WTC11 (cell line): ENCODE results near the gene MACROD2. TPM values are rescaled to one million over a fixed set of nuclear protein-coding genes. Genes with fewer than 3 reads are reported as not detected.

ENCODE experiments used
- ATAC-seq: fragments of 200-7000 bp; cut with Tn5 transposase; 2 replicates; pipeline ENCODE4 v1.10.0; 2021; ENCODE audit warnings: mild to moderate bottlenecking, moderate library complexity
- CTCF ChIA-PET: fragments of 300-600 bp; sonication (Branson Sonifier 250); formaldehyde crosslinking; loops from one replicate; lab custom pipeline; 2021; ENCODE audit warnings: antibody characterized with exemption; lab: Charles Lee
- POLR2A ChIA-PET: fragments of 350-600 bp; sonication (Branson Sonifier 250); formaldehyde crosslinking; loops from one replicate; lab custom pipeline; 2021; ENCODE audit warnings: antibody characterized with exemption; lab: Charles Lee
- DNase-seq: peaks from one replicate; pipeline ENCODE4 v3.0.0; 2021; ENCODE audit warnings: low spot score
- H3K27ac Mint-ChIP-seq: 2 replicates; pipeline ENCODE4 v1.8.0; 2021; ENCODE audit warnings: mixed read lengths
- H3K27me3 Mint-ChIP-seq: 2 replicates; pipeline ENCODE4 v1.8.0; 2021; ENCODE audit warnings: low read depth, mild to moderate bottlenecking, moderate library complexity, mixed read lengths
- H3K36me3 Mint-ChIP-seq: 2 replicates; pipeline ENCODE4 v1.8.0; 2021; ENCODE audit warnings: mixed read lengths
- H3K4me1 Mint-ChIP-seq: 2 replicates; pipeline ENCODE4 v1.8.0; 2022; ENCODE audit warnings: mixed read lengths
- H3K4me3 Mint-ChIP-seq: 2 replicates; pipeline ENCODE4 v1.8.0; 2021; ENCODE audit warnings: mild to moderate bottlenecking, moderate library complexity, mixed read lengths
- H3K9me3 Mint-ChIP-seq: 2 replicates; pipeline ENCODE4 v1.8.0; 2021; ENCODE audit warnings: mixed read lengths
- AFF4 ChIP-seq: sonication (generic); formaldehyde crosslinking; IDR thresholded peaks from 2 replicates; pipeline ENCODE4 v1.8.1; 2023; ENCODE audit warnings: mild to moderate bottlenecking, missing genetic modification reagents, borderline replicate concordance
- ARID4B ChIP-seq: sonication (generic); formaldehyde crosslinking; IDR thresholded peaks from 2 replicates; pipeline ENCODE4 v1.8.0; 2023; ENCODE audit warnings: missing genetic modification reagents, mild to moderate bottlenecking, borderline replicate concordance
- ATF3 ChIP-seq: sonication (generic); formaldehyde crosslinking; conservative IDR thresholded peaks from 2 replicates; pipeline ENCODE4 v1.8.1; 2022; ENCODE audit warnings: mild to moderate bottlenecking, missing genetic modification reagents
- CDX4 ChIP-seq: fragments of 250-450 bp; sonication (Bioruptor Pico); IDR thresholded peaks from 2 replicates; pipeline ENCODE4 v1.9.0; 2021; ENCODE audit warnings: moderate library complexity, mild to moderate bottlenecking, inconsistent platforms, borderline replicate concordance
- E2F1 ChIP-seq: sonication (generic); formaldehyde crosslinking; IDR thresholded peaks from 2 replicates; pipeline ENCODE4 v1.8.0; 2022; ENCODE audit warnings: mild to moderate bottlenecking, missing genetic modification reagents
- GRHL2 ChIP-seq: fragments of 250-450 bp; sonication (Bioruptor Pico); IDR thresholded peaks from 2 replicates; pipeline ENCODE4 v1.8.0; 2022; ENCODE audit warnings: mild to moderate bottlenecking, moderate library complexity; ENCODE audit not compliant: insufficient replicate concordance, severe bottlenecking
- GTF2I ChIP-seq: fragments of 250-450 bp; sonication (Bioruptor Pico); conservative IDR thresholded peaks from 2 replicates; pipeline ENCODE4 v1.4.0; 2021; ENCODE audit warnings: mild to moderate bottlenecking
- IRF1 ChIP-seq: sonication (generic); formaldehyde crosslinking; IDR thresholded peaks from 2 replicates; pipeline ENCODE4 v1.8.0; 2023; ENCODE audit warnings: missing genetic modification reagents
- JUN ChIP-seq: sonication (generic); formaldehyde crosslinking; IDR thresholded peaks from 2 replicates; pipeline ENCODE4 v1.8.0; 2023; ENCODE audit warnings: mild to moderate bottlenecking, missing genetic modification reagents
- KAT7 ChIP-seq: sonication (generic); formaldehyde crosslinking; IDR thresholded peaks from 2 replicates; pipeline ENCODE4 v1.8.1; 2023; ENCODE audit warnings: missing genetic modification reagents, mild to moderate bottlenecking, borderline replicate concordance
- MAX ChIP-seq: sonication (generic); formaldehyde crosslinking; IDR thresholded peaks from 2 replicates; pipeline ENCODE4 v1.8.0; 2022; ENCODE audit warnings: mild to moderate bottlenecking, missing genetic modification reagents
- MXD4 ChIP-seq: fragments of 250-450 bp; sonication (Bioruptor Pico); IDR thresholded peaks from 2 replicates; pipeline ENCODE4 v1.8.0; 2021; ENCODE audit warnings: mild to moderate bottlenecking, moderate library complexity, borderline replicate concordance
- NFATC4 ChIP-seq: fragments of 250-450 bp; sonication (Bioruptor Pico); IDR thresholded peaks from 2 replicates; pipeline ENCODE4 v1.9.0; 2021; ENCODE audit warnings: mild to moderate bottlenecking
- NFE2L1 ChIP-seq: sonication (generic); formaldehyde crosslinking; IDR thresholded peaks from 2 replicates; pipeline ENCODE4 v1.8.1; 2023; ENCODE audit warnings: missing genetic modification reagents
- NFYB ChIP-seq: sonication (generic); formaldehyde crosslinking; conservative IDR thresholded peaks from 2 replicates; pipeline ENCODE4 v1.8.0; 2022; ENCODE audit warnings: low read depth, missing genetic modification reagents
- NR1H2 ChIP-seq: sonication (generic); formaldehyde crosslinking; IDR thresholded peaks from 2 replicates; pipeline ENCODE4 v1.9.0; 2021; ENCODE audit warnings: mild to moderate bottlenecking, moderate library complexity, missing genetic modification reagents
- SMAD3 ChIP-seq: sonication (generic); formaldehyde crosslinking; IDR thresholded peaks from 2 replicates; pipeline ENCODE4 v1.8.0; 2022; ENCODE audit warnings: missing genetic modification reagents, mild to moderate bottlenecking, borderline replicate concordance
- SP1 ChIP-seq: sonication (generic); formaldehyde crosslinking; conservative IDR thresholded peaks from 2 replicates; pipeline ENCODE4 v1.8.1; 2022; ENCODE audit warnings: missing genetic modification reagents
- TEAD1 ChIP-seq: sonication (generic); formaldehyde crosslinking; IDR thresholded peaks from 2 replicates; pipeline ENCODE4 v1.8.0; 2022; ENCODE audit warnings: mild to moderate bottlenecking, missing genetic modification reagents
- USF2 ChIP-seq: sonication (generic); formaldehyde crosslinking; IDR thresholded peaks from 2 replicates; pipeline ENCODE4 v1.8.1; 2023; ENCODE audit warnings: mild to moderate bottlenecking, missing genetic modification reagents, moderate library complexity
- ZMAT4 ChIP-seq: fragments of 250-450 bp; sonication (Bioruptor Pico); IDR thresholded peaks from 2 replicates; pipeline ENCODE4 v1.9.0; 2021; ENCODE audit warnings: mild to moderate bottlenecking
- ZNF121 ChIP-seq: sonication (generic); formaldehyde crosslinking; IDR thresholded peaks from 2 replicates; pipeline ENCODE4 v1.8.0; 2023; ENCODE audit warnings: missing genetic modification reagents
- total RNA-seq: library from RNA; stranded (reverse); gene quantifications from 3 replicates; pipeline ENCODE4 v1.2.3, GENCODE V29; 2021

The MACROD2 gene
- total RNA-seq, 1 experiment from 2014 or later: 4.1 TPM

- TF ChIP-seq GRHL2 (CRISPR knock-in tag): no peak
- no peak for TF ChIP-seq GTF2I (CRISPR knock-in tag)
- no peak for TF ChIP-seq NFYB (CRISPR knock-in tag)
- no peak for TF ChIP-seq SMAD3
- TF ChIP-seq ZNF121: no peak
- TF ChIP-seq MAX: no peak
- TF ChIP-seq SP1 (CRISPR knock-in tag): no peak
Observed at GRCh38 chr20:14720251-14720650, 724.9 kb downstream of the MACROD2 start (continued).

GRCh38 chr20:14721926-14722452 lies 726.7 kb downstream of the MACROD2 start:
- Mint-ChIP-seq H3K9me3 (no peaks in the 10 kb centered on the region), H3K36me3 (no peaks in the 10 kb centered on the region), H3K27ac (no peak overlapping the region), H3K4me1 (peaks cover 8% of the 10 kb centered on the region), H3K27me3 (no peaks in the 10 kb centered on the region), H3K4me3 (no peak overlapping the region)
- POLR2A ChIA-PET: no interaction called here
- ATAC-seq: no peak
- DNase-seq: no peak
- TF ChIP-seq ARID4B: no peak
- TF ChIP-seq ATF3: no peak
- TF ChIP-seq TEAD1 (CRISPR knock-in tag): no peak
- CTCF ChIA-PET: no interaction called here

GRCh38 chr20:14723614-14724013 lies 728.3 kb downstream of the MACROD2 start:
- no peak for DNase-seq
- CTCF ChIA-PET: no interaction called here
- H3K4me1 Mint-ChIP-seq: no peaks in the 10 kb centered on the region
- H3K4me3 Mint-ChIP-seq: no peak overlapping the region
- no peaks in the 10 kb centered on the region for H3K9me3 Mint-ChIP-seq
- H3K27me3 Mint-ChIP-seq: no peaks in the 10 kb centered on the region
- H3K36me3 Mint-ChIP-seq: no peaks in the 10 kb centered on the region
- POLR2A ChIA-PET: no interaction called here
- no peak for ATAC-seq
- H3K27ac Mint-ChIP-seq: no peak overlapping the region
- no peak for TF ChIP-seq ZMAT4 (CRISPR knock-in tag)
- TF ChIP-seq MXD4: no peak
- TF ChIP-seq USF2: no peak
- no peak for TF ChIP-seq AFF4 (CRISPR knock-in tag)
- TF ChIP-seq NR1H2: no peak
- no peak for TF ChIP-seq KAT7
- TF ChIP-seq CDX4 (CRISPR knock-in tag): no peak
- no peak for TF ChIP-seq ZNF121
- no peak for TF ChIP-seq E2F1
- no peak for TF ChIP-seq IRF1 (CRISPR knock-in tag)
- no peak for TF ChIP-seq NFATC4
- TF ChIP-seq JUN (CRISPR knock-in tag): no peak
- no peak for TF ChIP-seq NFE2L1 (CRISPR knock-in tag)
